GM23338 (cell line): Measurements from ENCODE around the gene ANKLE2. TPM values are rescaled to one million over a fixed set of nuclear protein-coding genes. Genes with fewer than 3 reads are reported as not detected.

Experiments
- ATAC-seq: fragments of 200-7000 bp; cut with Tn5 transposase; 3 replicates; pipeline ENCODE4 v1.9.1; 2020
- DNase-seq: peaks from one replicate; pipeline ENCODE4 v3.0.0-alpha.2; 2015; ENCODE audit warnings: low spot score
- H2AFZ ChIP-seq: fragments of 200-600 bp; sonication (generic); 2 replicates; pipeline ENCODE4 v1.8.0; 2016; ENCODE audit warnings: antibody characterized with exemption, mild to moderate bottlenecking, moderate library complexity
- H3F3A ChIP-seq: fragments of 200-600 bp; sonication (generic); replicated peaks from 2 replicates; pipeline ENCODE4 v1.8.0; 2017; ENCODE audit warnings: antibody characterized with exemption, mixed run types, low read depth
- H3K27ac ChIP-seq: fragments of 200-600 bp; sonication (generic); 2 replicates; pipeline ENCODE4 v1.6.1; 2016; ENCODE audit warnings: low read depth
- H3K27me3 ChIP-seq: fragments of 200-600 bp; sonication (generic); 2 replicates; pipeline ENCODE4 v1.8.0; 2016; ENCODE audit warnings: mild to moderate bottlenecking, mixed run types, moderate library complexity; ENCODE audit not compliant: insufficient read depth
- H3K36me3 ChIP-seq: fragments of 200-600 bp; sonication (generic); 2 replicates; pipeline ENCODE4 v1.8.0; 2016; ENCODE audit warnings: mild to moderate bottlenecking; ENCODE audit not compliant: insufficient read depth
- H3K4me1 ChIP-seq: fragments of 200-600 bp; sonication (generic); 2 replicates; pipeline ENCODE4 v1.8.0; 2016; ENCODE audit warnings: mild to moderate bottlenecking, moderate library complexity; ENCODE audit not compliant: insufficient read depth
- H3K4me2 ChIP-seq: fragments of 200-600 bp; sonication (generic); 2 replicates; pipeline ENCODE4 v1.7.1; 2017; ENCODE audit warnings: mixed run types
- H3K4me3 ChIP-seq: fragments of 200-600 bp; sonication (generic); 2 replicates; pipeline ENCODE4 v1.6.1; 2016; ENCODE audit warnings: mixed run types
- H3K79me2 ChIP-seq: fragments of 200-600 bp; sonication (generic); replicated peaks from 2 replicates; pipeline ENCODE4 v1.8.0; 2017; ENCODE audit warnings: mild to moderate bottlenecking; ENCODE audit not compliant: insufficient read depth
- H3K9me2 ChIP-seq: fragments of 200-600 bp; sonication (generic); 2 replicates; pipeline ENCODE4 v1.8.0; 2017; ENCODE audit not compliant: insufficient read depth
- H4K20me1 ChIP-seq: fragments of 200-600 bp; sonication (generic); replicated peaks from 2 replicates; pipeline ENCODE4 v1.8.0; 2017; ENCODE audit warnings: mild to moderate bottlenecking; ENCODE audit not compliant: insufficient read depth
- H3K27ac Mint-ChIP-seq: 2 replicates; pipeline ENCODE4 v1.8.0; 2020; ENCODE audit warnings: inconsistent platforms, mild to moderate bottlenecking, moderate library complexity, mixed read lengths
- H3K27me3 Mint-ChIP-seq: 3 replicates; pipeline ENCODE4 v1.8.0; 2022; ENCODE audit warnings: low read depth, mild to moderate bottlenecking, moderate library complexity, mixed read lengths, inconsistent platforms; ENCODE audit not compliant: insufficient read depth, poor library complexity
- H3K36me3 Mint-ChIP-seq: 3 replicates; pipeline ENCODE4 v1.8.0; 2021; ENCODE audit warnings: low read depth, mild to moderate bottlenecking, inconsistent platforms, moderate library complexity, mixed read lengths
- H3K4me1 Mint-ChIP-seq: 3 replicates; pipeline ENCODE4 v1.8.0; 2020; ENCODE audit warnings: mild to moderate bottlenecking, inconsistent platforms, mixed read lengths
- H3K4me3 Mint-ChIP-seq: 3 replicates; pipeline ENCODE4 v1.8.0; 2021; ENCODE audit warnings: moderate library complexity, mild to moderate bottlenecking, inconsistent platforms, mixed read lengths
- H3K9me3 Mint-ChIP-seq: 3 replicates; pipeline ENCODE4 v1.8.0; 2020; ENCODE audit warnings: moderate library complexity, mild to moderate bottlenecking, inconsistent platforms, mixed read lengths
- CREB1 ChIP-seq: fragments of 250-450 bp; sonication (Bioruptor Pico); IDR thresholded peaks from 2 replicates; pipeline ENCODE4 v1.5.0; 2020; ENCODE audit warnings: low read depth, mild to moderate bottlenecking, moderate library complexity
- EZH2 ChIP-seq: fragments of 200-600 bp; sonication (generic); IDR thresholded peaks from one replicate; pipeline ENCODE4 v1.8.0; 2017; ENCODE audit warnings: antibody characterized with exemption, mild to moderate bottlenecking, low read depth; ENCODE audit not compliant: unreplicated experiment
- EZH2phosphoT487 ChIP-seq: fragments of 200-600 bp; sonication (generic); IDR thresholded peaks from one replicate; pipeline ENCODE4 v1.8.1; 2018; ENCODE audit warnings: antibody characterized with exemption; ENCODE audit not compliant: unreplicated experiment
- JUNB ChIP-seq: IDR thresholded peaks from one replicate; pipeline ENCODE4 v1.6.1; 2016; ENCODE audit warnings: antibody characterized with exemption; ENCODE audit not compliant: unreplicated experiment
- NANOG ChIP-seq: IDR thresholded peaks from 2 replicates; pipeline ENCODE4 v1.6.1; 2016; ENCODE audit warnings: antibody characterized with exemption, borderline replicate concordance
- POLR2AphosphoS5 ChIP-seq: IDR thresholded peaks from 2 replicates; pipeline ENCODE4 v1.6.1; 2016; ENCODE audit warnings: antibody characterized with exemption, low read depth
- STAT1 ChIP-seq: IDR thresholded peaks from one replicate; pipeline ENCODE4 v1.6.1; 2016; ENCODE audit warnings: antibody characterized with exemption; ENCODE audit not compliant: unreplicated experiment
- ZNF114 ChIP-seq: fragments of 250-450 bp; sonication (Bioruptor Pico); IDR thresholded peaks from 2 replicates; pipeline ENCODE4 v1.5.0; 2020; ENCODE audit warnings: mild to moderate bottlenecking, moderate library complexity
- ZNF331 ChIP-seq: fragments of 250-450 bp; sonication (Bioruptor Pico); IDR thresholded peaks from 2 replicates; pipeline ENCODE4 v1.5.0; 2020; ENCODE audit warnings: low read depth, mild to moderate bottlenecking, moderate library complexity
- polyA plus RNA-seq: library from polyadenylated mRNA; unstranded; fragments of >200 nt; fragmentation: Nextera tagmentation; extraction: Ambion mirVana; gene quantifications from 2 replicates; pipeline ENCODE4 v1.2.1, GENCODE V29; 2016
- total RNA-seq: library from RNA; depleted of rRNA; stranded (reverse); fragments of >200 nt; shearing (Covaris generic); gene quantifications from 2 replicates; pipeline ENCODE4 v1.2.3, GENCODE V29; 2014
- TF ChIP-seq, protein P1 (sequence below): IDR thresholded peaks from 2 replicates; pipeline ENCODE4 v1.6.1; 2016; ENCODE audit warnings: antibody characterized with exemption
- TF ChIP-seq, protein P2 (sequence below), 2 experiments: fragments of 200-600 bp in 1 of 2; sonication (generic) in 1 of 2; conservative IDR thresholded peaks; 2 replicates each; pipeline versions ENCODE4 v1.5.1 to v1.6.1; 2016 to 2017; ENCODE audit warnings: antibody characterized with exemption in 2 of 2, low read depth in 2 of 2, mild to moderate bottlenecking in 2 of 2, moderate library complexity in 1 of 2
- TF ChIP-seq, protein P3 (sequence below): fragments of 250-450 bp; sonication (Bioruptor Pico); IDR thresholded peaks from 2 replicates; pipeline ENCODE4 v1.5.0; 2020; ENCODE audit warnings: mild to moderate bottlenecking, moderate library complexity
- TF ChIP-seq, protein P4 (sequence below): IDR thresholded peaks from one replicate; pipeline ENCODE4 v1.6.1; 2018; ENCODE audit warnings: antibody characterized with exemption; ENCODE audit not compliant: unreplicated experiment

ANKLE2 gene
- total and polyA plus RNA-seq, 2 experiments from 2014 or later, result 27.2 to 63.7 TPM

DNA sequence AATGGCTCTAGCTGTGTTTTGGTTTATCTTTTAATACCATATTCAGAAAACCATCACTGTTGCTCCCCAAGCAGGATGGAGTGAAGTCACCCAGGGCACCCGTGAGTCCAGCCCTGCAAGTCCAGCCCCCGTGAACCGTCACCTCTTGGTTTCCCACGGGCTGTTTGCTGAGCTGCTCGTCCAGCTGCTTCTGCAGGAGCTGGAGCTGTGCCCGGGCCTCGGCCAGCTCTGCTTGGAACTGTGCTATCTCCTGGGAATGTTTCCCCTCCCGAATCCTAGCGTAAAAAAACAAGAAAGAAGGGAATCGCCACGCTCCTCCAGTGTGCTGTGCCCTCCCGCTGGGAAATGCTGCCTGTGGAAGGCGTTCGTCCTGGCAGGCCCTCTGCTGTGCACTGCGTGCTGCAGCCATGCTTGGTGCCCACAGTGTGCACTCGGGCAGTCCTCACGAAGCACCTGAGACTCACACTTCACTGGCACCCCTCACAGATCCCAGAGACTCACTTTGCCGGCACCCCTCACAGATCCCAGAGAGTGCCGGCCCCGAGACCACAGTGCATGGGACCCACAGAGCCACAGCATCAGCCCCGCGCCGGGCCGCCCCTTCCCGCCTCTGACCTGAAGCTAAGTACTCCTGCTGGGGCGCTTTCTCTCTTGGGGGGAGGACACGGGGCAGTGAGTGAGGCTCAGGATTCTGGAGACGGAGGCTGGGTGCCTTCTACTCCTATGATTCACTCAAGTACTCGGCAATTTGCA lies 15.4 kb upstream of the ANKLE2 start:
- H2AFZ ChIP-seq, result no peak overlapping the region
- H3K4me1 ChIP-seq, result no peaks in the 10 kb centered on the region
- H3K36me3 ChIP-seq, result peaks cover 20% of the 10 kb centered on the region
- H3K27ac ChIP-seq, result no peak overlapping the region
- Mint-ChIP-seq H3K36me3 (peaks cover 52% of the 10 kb centered on the region), H3K9me3 (no peaks in the 10 kb centered on the region), H3K27me3 (peaks cover 11% of the 10 kb centered on the region), H3K27ac (no peak overlapping the region), H3K4me3 (no peak overlapping the region), H3K4me1 (no peaks in the 10 kb centered on the region)
- H4K20me1 ChIP-seq, result no peaks in the 10 kb centered on the region
- peaks cover 4% of the 10 kb centered on the region; the same call in 1 of the 2 replicates for H3F3A ChIP-seq
- DNase-seq (no peak), ATAC-seq (no peak)
- no peaks in the 10 kb centered on the region for H3K9me2 ChIP-seq
- H3K4me3 ChIP-seq, result no peak overlapping the region
- no peak for TF ChIP-seq EZH2phosphoT487
- no peak for TF ChIP-seq POLR2AphosphoS5
- TF ChIP-seq, protein P1, sequence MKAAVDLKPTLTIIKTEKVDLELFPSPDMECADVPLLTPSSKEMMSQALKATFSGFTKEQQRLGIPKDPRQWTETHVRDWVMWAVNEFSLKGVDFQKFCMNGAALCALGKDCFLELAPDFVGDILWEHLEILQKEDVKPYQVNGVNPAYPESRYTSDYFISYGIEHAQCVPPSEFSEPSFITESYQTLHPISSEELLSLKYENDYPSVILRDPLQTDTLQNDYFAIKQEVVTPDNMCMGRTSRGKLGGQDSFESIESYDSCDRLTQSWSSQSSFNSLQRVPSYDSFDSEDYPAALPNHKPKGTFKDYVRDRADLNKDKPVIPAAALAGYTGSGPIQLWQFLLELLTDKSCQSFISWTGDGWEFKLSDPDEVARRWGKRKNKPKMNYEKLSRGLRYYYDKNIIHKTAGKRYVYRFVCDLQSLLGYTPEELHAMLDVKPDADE, result no peak
- TF ChIP-seq JUNB, result no peak
- TF ChIP-seq, protein P2, sequence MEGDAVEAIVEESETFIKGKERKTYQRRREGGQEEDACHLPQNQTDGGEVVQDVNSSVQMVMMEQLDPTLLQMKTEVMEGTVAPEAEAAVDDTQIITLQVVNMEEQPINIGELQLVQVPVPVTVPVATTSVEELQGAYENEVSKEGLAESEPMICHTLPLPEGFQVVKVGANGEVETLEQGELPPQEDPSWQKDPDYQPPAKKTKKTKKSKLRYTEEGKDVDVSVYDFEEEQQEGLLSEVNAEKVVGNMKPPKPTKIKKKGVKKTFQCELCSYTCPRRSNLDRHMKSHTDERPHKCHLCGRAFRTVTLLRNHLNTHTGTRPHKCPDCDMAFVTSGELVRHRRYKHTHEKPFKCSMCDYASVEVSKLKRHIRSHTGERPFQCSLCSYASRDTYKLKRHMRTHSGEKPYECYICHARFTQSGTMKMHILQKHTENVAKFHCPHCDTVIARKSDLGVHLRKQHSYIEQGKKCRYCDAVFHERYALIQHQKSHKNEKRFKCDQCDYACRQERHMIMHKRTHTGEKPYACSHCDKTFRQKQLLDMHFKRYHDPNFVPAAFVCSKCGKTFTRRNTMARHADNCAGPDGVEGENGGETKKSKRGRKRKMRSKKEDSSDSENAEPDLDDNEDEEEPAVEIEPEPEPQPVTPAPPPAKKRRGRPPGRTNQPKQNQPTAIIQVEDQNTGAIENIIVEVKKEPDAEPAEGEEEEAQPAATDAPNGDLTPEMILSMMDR (conservative IDR thresholded peaks at IDR 0.05; ENCODE audit: low read depth in 2 of 2), result no peak
- no peak for TF ChIP-seq ZNF331 (CRISPR knock-in tag)
- no peak for TF ChIP-seq NANOG
- TF ChIP-seq, protein P3, sequence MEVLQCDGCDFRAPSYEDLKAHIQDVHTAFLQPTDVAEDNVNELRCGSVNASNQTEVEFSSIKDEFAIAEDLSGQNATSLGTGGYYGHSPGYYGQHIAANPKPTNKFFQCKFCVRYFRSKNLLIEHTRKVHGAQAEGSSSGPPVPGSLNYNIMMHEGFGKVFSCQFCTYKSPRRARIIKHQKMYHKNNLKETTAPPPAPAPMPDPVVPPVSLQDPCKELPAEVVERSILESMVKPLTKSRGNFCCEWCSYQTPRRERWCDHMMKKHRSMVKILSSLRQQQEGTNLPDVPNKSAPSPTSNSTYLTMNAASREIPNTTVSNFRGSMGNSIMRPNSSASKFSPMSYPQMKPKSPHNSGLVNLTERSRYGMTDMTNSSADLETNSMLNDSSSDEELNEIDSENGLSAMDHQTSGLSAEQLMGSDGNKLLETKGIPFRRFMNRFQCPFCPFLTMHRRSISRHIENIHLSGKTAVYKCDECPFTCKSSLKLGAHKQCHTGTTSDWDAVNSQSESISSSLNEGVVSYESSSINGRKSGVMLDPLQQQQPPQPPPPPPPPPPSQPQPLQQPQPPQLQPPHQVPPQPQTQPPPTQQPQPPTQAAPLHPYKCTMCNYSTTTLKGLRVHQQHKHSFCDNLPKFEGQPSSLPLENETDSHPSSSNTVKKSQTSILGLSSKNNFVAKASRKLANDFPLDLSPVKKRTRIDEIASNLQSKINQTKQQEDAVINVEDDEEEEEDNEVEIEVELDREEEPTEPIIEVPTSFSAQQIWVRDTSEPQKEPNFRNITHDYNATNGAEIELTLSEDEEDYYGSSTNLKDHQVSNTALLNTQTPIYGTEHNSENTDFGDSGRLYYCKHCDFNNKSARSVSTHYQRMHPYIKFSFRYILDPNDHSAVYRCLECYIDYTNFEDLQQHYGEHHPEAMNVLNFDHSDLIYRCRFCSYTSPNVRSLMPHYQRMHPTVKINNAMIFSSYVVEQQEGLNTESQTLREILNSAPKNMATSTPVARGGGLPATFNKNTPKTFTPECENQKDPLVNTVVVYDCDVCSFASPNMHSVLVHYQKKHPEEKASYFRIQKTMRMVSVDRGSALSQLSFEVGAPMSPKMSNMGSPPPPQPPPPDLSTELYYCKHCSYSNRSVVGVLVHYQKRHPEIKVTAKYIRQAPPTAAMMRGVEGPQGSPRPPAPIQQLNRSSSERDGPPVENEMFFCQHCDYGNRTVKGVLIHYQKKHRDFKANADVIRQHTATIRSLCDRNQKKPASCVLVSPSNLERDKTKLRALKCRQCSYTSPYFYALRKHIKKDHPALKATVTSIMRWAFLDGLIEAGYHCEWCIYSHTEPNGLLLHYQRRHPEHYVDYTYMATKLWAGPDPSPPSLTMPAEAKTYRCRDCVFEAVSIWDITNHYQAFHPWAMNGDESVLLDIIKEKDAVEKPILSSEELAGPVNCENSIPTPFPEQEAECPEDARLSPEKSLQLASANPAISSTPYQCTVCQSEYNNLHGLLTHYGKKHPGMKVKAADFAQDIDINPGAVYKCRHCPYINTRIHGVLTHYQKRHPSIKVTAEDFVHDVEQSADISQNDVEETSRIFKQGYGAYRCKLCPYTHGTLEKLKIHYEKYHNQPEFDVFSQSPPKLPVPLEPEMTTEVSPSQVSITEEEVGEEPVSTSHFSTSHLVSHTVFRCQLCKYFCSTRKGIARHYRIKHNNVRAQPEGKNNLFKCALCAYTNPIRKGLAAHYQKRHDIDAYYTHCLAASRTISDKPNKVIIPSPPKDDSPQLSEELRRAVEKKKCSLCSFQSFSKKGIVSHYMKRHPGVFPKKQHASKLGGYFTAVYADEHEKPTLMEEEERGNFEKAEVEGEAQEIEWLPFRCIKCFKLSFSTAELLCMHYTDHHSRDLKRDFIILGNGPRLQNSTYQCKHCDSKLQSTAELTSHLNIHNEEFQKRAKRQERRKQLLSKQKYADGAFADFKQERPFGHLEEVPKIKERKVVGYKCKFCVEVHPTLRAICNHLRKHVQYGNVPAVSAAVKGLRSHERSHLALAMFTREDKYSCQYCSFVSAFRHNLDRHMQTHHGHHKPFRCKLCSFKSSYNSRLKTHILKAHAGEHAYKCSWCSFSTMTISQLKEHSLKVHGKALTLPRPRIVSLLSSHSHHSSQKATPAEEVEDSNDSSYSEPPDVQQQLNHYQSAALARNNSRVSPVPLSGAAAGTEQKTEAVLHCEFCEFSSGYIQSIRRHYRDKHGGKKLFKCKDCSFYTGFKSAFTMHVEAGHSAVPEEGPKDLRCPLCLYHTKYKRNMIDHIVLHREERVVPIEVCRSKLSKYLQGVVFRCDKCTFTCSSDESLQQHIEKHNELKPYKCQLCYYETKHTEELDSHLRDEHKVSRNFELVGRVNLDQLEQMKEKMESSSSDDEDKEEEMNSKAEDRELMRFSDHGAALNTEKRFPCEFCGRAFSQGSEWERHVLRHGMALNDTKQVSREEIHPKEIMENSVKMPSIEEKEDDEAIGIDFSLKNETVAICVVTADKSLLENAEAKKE (CRISPR knock-in tag), result no peak
- no peak for TF ChIP-seq ZNF114 (CRISPR knock-in tag)
- no peak for TF ChIP-seq EZH2
- no peak for TF ChIP-seq CREB1 (CRISPR knock-in tag)
- no peak for TF ChIP-seq STAT1
- TF ChIP-seq, protein P4, sequence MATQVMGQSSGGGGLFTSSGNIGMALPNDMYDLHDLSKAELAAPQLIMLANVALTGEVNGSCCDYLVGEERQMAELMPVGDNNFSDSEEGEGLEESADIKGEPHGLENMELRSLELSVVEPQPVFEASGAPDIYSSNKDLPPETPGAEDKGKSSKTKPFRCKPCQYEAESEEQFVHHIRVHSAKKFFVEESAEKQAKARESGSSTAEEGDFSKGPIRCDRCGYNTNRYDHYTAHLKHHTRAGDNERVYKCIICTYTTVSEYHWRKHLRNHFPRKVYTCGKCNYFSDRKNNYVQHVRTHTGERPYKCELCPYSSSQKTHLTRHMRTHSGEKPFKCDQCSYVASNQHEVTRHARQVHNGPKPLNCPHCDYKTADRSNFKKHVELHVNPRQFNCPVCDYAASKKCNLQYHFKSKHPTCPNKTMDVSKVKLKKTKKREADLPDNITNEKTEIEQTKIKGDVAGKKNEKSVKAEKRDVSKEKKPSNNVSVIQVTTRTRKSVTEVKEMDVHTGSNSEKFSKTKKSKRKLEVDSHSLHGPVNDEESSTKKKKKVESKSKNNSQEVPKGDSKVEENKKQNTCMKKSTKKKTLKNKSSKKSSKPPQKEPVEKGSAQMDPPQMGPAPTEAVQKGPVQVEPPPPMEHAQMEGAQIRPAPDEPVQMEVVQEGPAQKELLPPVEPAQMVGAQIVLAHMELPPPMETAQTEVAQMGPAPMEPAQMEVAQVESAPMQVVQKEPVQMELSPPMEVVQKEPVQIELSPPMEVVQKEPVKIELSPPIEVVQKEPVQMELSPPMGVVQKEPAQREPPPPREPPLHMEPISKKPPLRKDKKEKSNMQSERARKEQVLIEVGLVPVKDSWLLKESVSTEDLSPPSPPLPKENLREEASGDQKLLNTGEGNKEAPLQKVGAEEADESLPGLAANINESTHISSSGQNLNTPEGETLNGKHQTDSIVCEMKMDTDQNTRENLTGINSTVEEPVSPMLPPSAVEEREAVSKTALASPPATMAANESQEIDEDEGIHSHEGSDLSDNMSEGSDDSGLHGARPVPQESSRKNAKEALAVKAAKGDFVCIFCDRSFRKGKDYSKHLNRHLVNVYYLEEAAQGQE, result no peak
- no peaks in the 10 kb centered on the region for H3K27me3 ChIP-seq
- no peaks in the 10 kb centered on the region for H3K79me2 ChIP-seq
- no peak overlapping the region for H3K4me2 ChIP-seq
